NCI-H2029 (cell line): ENCODE data around the gene ABHD11.
A peak's percentile ranks its signal among the peaks of the same experiment; 100 is the strongest.
"Not testable (repeated sequence)": the region's sequence is repeated elsewhere in the genome, so short reads cannot be mapped to it uniquely, and the experiment has no call there.

Experiments
- DNase-seq: peaks from one replicate; lab custom pipeline; 2025; lab: John Stamatoyannopoulos, UW

The ABHD11 gene

GRCh38 chr7:73738612-73739386 lies at the start of gene ABHD11:
ABHD11 (minus strand) TSS chr7:73738802; CDS start chr7:73738770, 32 bp downstream.
- DNase-seq = peak; percentile 97

- not testable (repeated sequence) for DNase-seq
Measured at GRCh38 chr7:73787786-73788048, 49.1 kb upstream of the ABHD11 start.

GRCh38 chr7:73786588-73786987 lies 48.0 kb upstream of the ABHD11 start:
- no peak for DNase-seq

GRCh38 chr7:73779517-73779916 lies 40.9 kb upstream of the ABHD11 start:
- DNase-seq = no peak

- no peak for DNase-seq
Measured at GRCh38 chr7:73778801-73779389, 40.3 kb upstream of the ABHD11 start.

- DNase-seq = no peak
Measured at GRCh38 chr7:73774923-73775322, 36.3 kb upstream of the ABHD11 start.

GRCh38 chr7:73773700-73774517 lies 35.3 kb upstream of the ABHD11 start:
- DNase-seq = no peak

- no peak for DNase-seq
Measured at GRCh38 chr7:73770860-73771670, 32.5 kb upstream of the ABHD11 start.

- DNase-seq = peak; percentile 97
Measured at GRCh38 chr7:73770002-73770859, 31.6 kb upstream of the ABHD11 start, which contains the start of gene CLDN3. CLDN3 (minus strand) TSS chr7:73770270; CDS start chr7:73770049, 221 bp downstream.

- peak; percentile 27 for DNase-seq
Measured at GRCh38 chr7:73769481-73770001, 30.9 kb upstream of the ABHD11 start.

- peak; percentile 27 for DNase-seq
Measured at GRCh38 chr7:73768641-73769480, 30.3 kb upstream of the ABHD11 start.

- DNase-seq = no peak
Measured at GRCh38 chr7:73766556-73767229, 28.1 kb upstream of the ABHD11 start.

GRCh38 chr7:73762659-73762999 lies 24.0 kb upstream of the ABHD11 start:
- DNase-seq = no peak

- DNase-seq = no peak
Measured at GRCh38 chr7:73761854-73762658, 23.5 kb upstream of the ABHD11 start.

- no peak for DNase-seq
Measured at GRCh38 chr7:73758581-73759138, 20.1 kb upstream of the ABHD11 start.

GRCh38 chr7:73749931-73750776 lies 11.6 kb upstream of the ABHD11 start:
- no peak for DNase-seq

GRCh38 chr7:73746378-73746777 lies 7.8 kb upstream of the ABHD11 start:
- DNase-seq = peak; percentile 58
